DOHH2 (cell line): ENCODE measurements around the gene GRWD1.

ENCODE experiments used
- H3F3A ChIP-seq: fragments of 200-600 bp; sonication (generic), shearing (Covaris generic); 2 replicates; pipeline ENCODE4 v1.6.0; 2016; ENCODE audit warnings: antibody characterized with exemption, mild to moderate bottlenecking; ENCODE audit not compliant: control insufficient read depth, insufficient read depth
- H3K27ac ChIP-seq: fragments of 200-600 bp; sonication (generic); 2 replicates; pipeline ENCODE4 v1.5.1; 2014; ENCODE audit warnings: low read depth, mild to moderate bottlenecking, low read length, moderate library complexity
- H3K27me3 ChIP-seq: fragments of 200-600 bp; sonication (generic); 2 replicates; pipeline ENCODE4 v1.6.1; 2014; ENCODE audit warnings: mild to moderate bottlenecking, low read length, mixed read lengths; ENCODE audit not compliant: control insufficient read depth
- H3K36me3 ChIP-seq: fragments of 200-600 bp; sonication (generic); 2 replicates; pipeline ENCODE4 v1.6.1; 2014; ENCODE audit warnings: mild to moderate bottlenecking, low read length, moderate library complexity, mixed read lengths; ENCODE audit not compliant: control insufficient read depth
- H3K4me1 ChIP-seq: fragments of 200-600 bp; sonication (generic); 2 replicates; pipeline ENCODE4 v1.6.1; 2014; ENCODE audit warnings: mild to moderate bottlenecking, low read length, mixed read lengths; ENCODE audit not compliant: control insufficient read depth
- H3K4me2 ChIP-seq: fragments of 200-600 bp; sonication (generic); 2 replicates; pipeline ENCODE4 v1.6.0; 2014; ENCODE audit warnings: mild to moderate bottlenecking, low read length, moderate library complexity
- H3K4me3 ChIP-seq: fragments of 200-600 bp; sonication (generic); 2 replicates; pipeline ENCODE4 v1.5.1; 2014; ENCODE audit warnings: mild to moderate bottlenecking, low read length, mixed read lengths
- H3K79me2 ChIP-seq: fragments of 200-600 bp; sonication (generic); 2 replicates; pipeline ENCODE4 v1.6.1; 2014; ENCODE audit warnings: mild to moderate bottlenecking, low read length, mixed read lengths; ENCODE audit not compliant: control insufficient read depth
- H3K9me2 ChIP-seq: fragments of 200-600 bp; sonication (generic); replicated peaks from 2 replicates; pipeline ENCODE4 v1.6.1; 2014; ENCODE audit warnings: mild to moderate bottlenecking, low read length, mixed read lengths; ENCODE audit not compliant: control insufficient read depth
- H3K9me3 ChIP-seq: fragments of 200-600 bp; sonication (generic); 2 replicates; pipeline ENCODE4 v1.6.1; 2014; ENCODE audit warnings: antibody characterized with exemption, low read length, mixed read lengths; ENCODE audit not compliant: control insufficient read depth, insufficient read depth
- H4K20me1 ChIP-seq: fragments of 200-600 bp; sonication (generic); 2 replicates; pipeline ENCODE4 v1.6.0; 2014; ENCODE audit warnings: low read depth, mild to moderate bottlenecking, antibody characterized with exemption, low read length, moderate library complexity; ENCODE audit not compliant: control insufficient read depth, insufficient read depth
- EZH2phosphoT487 ChIP-seq: fragments of 200-600 bp; sonication (generic); IDR thresholded peaks from 2 replicates; pipeline ENCODE4 v1.6.1; 2017; ENCODE audit warnings: borderline replicate concordance, mild to moderate bottlenecking, antibody characterized with exemption, low read length, moderate library complexity, mixed read lengths
- TF ChIP-seq, protein P1 (sequence below): fragments of 200-600 bp; sonication (generic); IDR thresholded peaks from one replicate; pipeline ENCODE4 v1.5.1; 2014; ENCODE audit warnings: antibody characterized with exemption, mild to moderate bottlenecking, low read depth, low read length; ENCODE audit not compliant: poor library complexity, severe bottlenecking

The GRWD1 gene

GRCh38 chr19:48450863-48451262 lies 5.1 kb downstream of the GRWD1 start:
- Histone ChIP-seq H3K27me3 (no peaks in the 10 kb centered on the region), H3K9me2 (no peaks in the 10 kb centered on the region), H4K20me1 (peaks cover 9% of the 10 kb centered on the region; the same call in 1 of the 2 replicates), H3K27ac (no peak overlapping the region), H3K36me3 (peaks cover 89% of the 10 kb centered on the region), H3K9me3 (no peaks in the 10 kb centered on the region), H3K4me1 (peaks cover 10% of the 10 kb centered on the region), H3F3A (no peaks in the 10 kb centered on the region), H3K4me3 (no peak overlapping the region), H3K4me2 (no peak overlapping the region), H3K79me2 (peaks cover 69% of the 10 kb centered on the region)
- TF ChIP-seq, protein P1, sequence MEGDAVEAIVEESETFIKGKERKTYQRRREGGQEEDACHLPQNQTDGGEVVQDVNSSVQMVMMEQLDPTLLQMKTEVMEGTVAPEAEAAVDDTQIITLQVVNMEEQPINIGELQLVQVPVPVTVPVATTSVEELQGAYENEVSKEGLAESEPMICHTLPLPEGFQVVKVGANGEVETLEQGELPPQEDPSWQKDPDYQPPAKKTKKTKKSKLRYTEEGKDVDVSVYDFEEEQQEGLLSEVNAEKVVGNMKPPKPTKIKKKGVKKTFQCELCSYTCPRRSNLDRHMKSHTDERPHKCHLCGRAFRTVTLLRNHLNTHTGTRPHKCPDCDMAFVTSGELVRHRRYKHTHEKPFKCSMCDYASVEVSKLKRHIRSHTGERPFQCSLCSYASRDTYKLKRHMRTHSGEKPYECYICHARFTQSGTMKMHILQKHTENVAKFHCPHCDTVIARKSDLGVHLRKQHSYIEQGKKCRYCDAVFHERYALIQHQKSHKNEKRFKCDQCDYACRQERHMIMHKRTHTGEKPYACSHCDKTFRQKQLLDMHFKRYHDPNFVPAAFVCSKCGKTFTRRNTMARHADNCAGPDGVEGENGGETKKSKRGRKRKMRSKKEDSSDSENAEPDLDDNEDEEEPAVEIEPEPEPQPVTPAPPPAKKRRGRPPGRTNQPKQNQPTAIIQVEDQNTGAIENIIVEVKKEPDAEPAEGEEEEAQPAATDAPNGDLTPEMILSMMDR, result no peak

- no peaks in the 10 kb centered on the region for H3K9me3 ChIP-seq
- peaks cover 8% of the 10 kb centered on the region for H3K4me1 ChIP-seq
- peaks cover 6% of the 10 kb centered on the region; the same call in 1 of the 2 replicates for H4K20me1 ChIP-seq
- H3F3A ChIP-seq, result no peaks in the 10 kb centered on the region
- H3K4me2 ChIP-seq, result no peak overlapping the region
- peaks cover 68% of the 10 kb centered on the region for H3K79me2 ChIP-seq
- TF ChIP-seq EZH2phosphoT487, result no peak
- TF ChIP-seq, protein P1, result no peak
- no peaks in the 10 kb centered on the region for H3K9me2 ChIP-seq
- peaks cover 92% of the 10 kb centered on the region for H3K36me3 ChIP-seq
- H3K27me3 ChIP-seq, result no peaks in the 10 kb centered on the region
- no peak overlapping the region for H3K27ac ChIP-seq
- no peak overlapping the region for H3K4me3 ChIP-seq
Measured at GRCh38 chr19:48451624-48452023, 5.8 kb downstream of the GRWD1 start.

- H3K27ac ChIP-seq, result no peak overlapping the region
- peaks cover 92% of the 10 kb centered on the region for H3K36me3 ChIP-seq
- no peaks in the 10 kb centered on the region for H3K27me3 ChIP-seq
- no peaks in the 10 kb centered on the region for H3K9me2 ChIP-seq
- no peak overlapping the region for H3K4me3 ChIP-seq
- TF ChIP-seq, protein P1, result no peak
- TF ChIP-seq EZH2phosphoT487, result no peak
- H3K9me3 ChIP-seq, result no peaks in the 10 kb centered on the region
- H3K79me2 ChIP-seq, result peaks cover 59% of the 10 kb centered on the region
- no peak overlapping the region for H3K4me2 ChIP-seq
- H4K20me1 ChIP-seq, result peaks cover 6% of the 10 kb centered on the region; the same call in 1 of the 2 replicates
- H3F3A ChIP-seq, result no peaks in the 10 kb centered on the region
- peaks cover under 1% of the 10 kb centered on the region; the same call in 1 of the 2 replicates for H3K4me1 ChIP-seq
Measured at GRCh38 chr19:48452289-48453190, 6.8 kb downstream of the GRWD1 start.
